HepG2 (cell line): ENCODE measurements around the gene ADAMTS12. TPM values are rescaled to one million over a fixed set of nuclear protein-coding genes. Genes with fewer than 3 reads are reported as not detected.

Experiments used
- CBFB ChIP-seq: sonication (generic); formaldehyde crosslinking; IDR thresholded peaks from 2 replicates; pipeline ENCODE4 v1.4.0; 2020; ENCODE audit warnings: missing genetic modification reagents
- HOXA7 ChIP-seq: sonication (generic); formaldehyde crosslinking; IDR thresholded peaks from 2 replicates; pipeline ENCODE4 v1.8.1; 2022; ENCODE audit warnings: mild to moderate bottlenecking, missing genetic modification reagents, moderate library complexity
- MEIS1 ChIP-seq: sonication (generic); formaldehyde crosslinking; IDR thresholded peaks from 2 replicates; pipeline ENCODE4 v1.9.0; 2021; ENCODE audit warnings: mild to moderate bottlenecking, missing genetic modification reagents, moderate library complexity, borderline replicate concordance
- MIXL1 ChIP-seq: IDR thresholded peaks from 2 replicates; pipeline ENCODE4 v1.6.1; 2016
- NFKB2 ChIP-seq: sonication (generic); formaldehyde crosslinking; IDR thresholded peaks from 2 replicates; pipeline ENCODE4 v1.4.0; 2020; ENCODE audit warnings: missing genetic modification reagents, borderline replicate concordance
- NFYC ChIP-seq: IDR thresholded peaks from 2 replicates; pipeline ENCODE4 v1.6.1; 2016; ENCODE audit warnings: missing genetic modification reagents, missing compliant biosample characterization
- PHF8 ChIP-seq: sonication (generic); formaldehyde crosslinking; IDR thresholded peaks from 2 replicates; pipeline ENCODE4 v1.5.0; 2020; ENCODE audit warnings: missing genetic modification reagents
- RBAK ChIP-seq: sonication (generic); formaldehyde crosslinking; IDR thresholded peaks from 2 replicates; pipeline ENCODE4 v1.5.1; 2020; ENCODE audit warnings: mild to moderate bottlenecking, missing genetic modification reagents
- RBFOX2 ChIP-seq: fragments of 200-400 bp; formaldehyde crosslinking; IDR thresholded peaks from 2 replicates; pipeline ENCODE4 v1.6.1; 2017; ENCODE audit warnings: low read depth, mild to moderate bottlenecking, low read length
- SMARCC2 ChIP-seq: fragments of 450-650 bp; IDR thresholded peaks from 2 replicates; pipeline ENCODE4 v1.6.1; 2017; ENCODE audit warnings: antibody characterized with exemption, mild to moderate bottlenecking
- SYNCRIP ChIP-seq: fragments of 200-400 bp; formaldehyde crosslinking; IDR thresholded peaks from 2 replicates; pipeline ENCODE4 v1.6.1; 2018; ENCODE audit warnings: mild to moderate bottlenecking, low read depth, low read length; ENCODE audit not compliant: insufficient read depth
- ZBTB20 ChIP-seq: sonication (generic); formaldehyde crosslinking; IDR thresholded peaks from 2 replicates; pipeline ENCODE4 v1.8.1; 2023; ENCODE audit warnings: missing genetic modification reagents, low read depth, mild to moderate bottlenecking, borderline replicate concordance
- ZNF562 ChIP-seq: sonication (generic); formaldehyde crosslinking; IDR thresholded peaks from 2 replicates; pipeline ENCODE4 v1.8.0; 2022; ENCODE audit warnings: missing genetic modification reagents, borderline replicate concordance
- ZNF614 ChIP-seq: IDR thresholded peaks from 2 replicates; pipeline ENCODE4 v1.6.1; 2018; ENCODE audit warnings: missing biosample characterization, missing genetic modification reagents, inconsistent platforms, borderline replicate concordance
- ZNF776 ChIP-seq: sonication (generic); formaldehyde crosslinking; IDR thresholded peaks from 2 replicates; pipeline ENCODE4 v1.4.0; 2020; ENCODE audit warnings: mild to moderate bottlenecking, missing genetic modification reagents
- polyA plus RNA-seq, 8 experiments: library from polyadenylated mRNA; depleted of rRNA in 3 of 8; stranded (reverse) in 7 of 8; unstranded in 1 of 8; fragments of >200 nt; fragmentation: Illumina TruSeq in 4 of 8; extraction: Trizol in 4 of 8; gene quantifications; 2 replicates each; pipeline versions ENCODE4 v1.2.1 to v1.2.3, GENCODE V29; 2011 to 2016; ENCODE audit warnings: low read depth in 4 of 8, missing spikeins in 1 of 8, mixed read lengths in 1 of 8; ENCODE audit not compliant: insufficient read depth in 1 of 8
- total RNA-seq, 5 experiments: library from RNA; depleted of rRNA; stranded (reverse); fragments of >200 nt; fragmentation: Illumina TruSeq; extraction: Trizol; gene quantifications; 2 replicates each; pipeline ENCODE4 v1.2.3, GENCODE V29; 2016; ENCODE audit warnings: low read depth in 1 of 5
- TF ChIP-seq, protein P1 (sequence below): sonication (generic); formaldehyde crosslinking; IDR thresholded peaks from 2 replicates; pipeline ENCODE4 v1.5.1; 2020; ENCODE audit warnings: missing genetic modification reagents, mild to moderate bottlenecking, borderline replicate concordance
- TF ChIP-seq, protein P2 (sequence below): sonication (generic); formaldehyde crosslinking; IDR thresholded peaks from 2 replicates; pipeline ENCODE4 v1.4.0; 2020; ENCODE audit warnings: low read depth, mild to moderate bottlenecking, missing genetic modification reagents
- TF ChIP-seq, protein P3 (sequence below): sonication (generic); formaldehyde crosslinking; IDR thresholded peaks from 2 replicates; pipeline ENCODE4 v1.4.0; 2020; ENCODE audit warnings: missing genetic modification reagents, borderline replicate concordance
- TF ChIP-seq, protein P4 (sequence below): sonication (generic); formaldehyde crosslinking; conservative IDR thresholded peaks from 2 replicates; pipeline ENCODE4 v1.4.0; 2020; ENCODE audit warnings: missing genetic modification reagents
- TF ChIP-seq, protein P5 (sequence below): sonication (generic); formaldehyde crosslinking; IDR thresholded peaks from 2 replicates; pipeline ENCODE4 v1.5.1; 2020; ENCODE audit warnings: mild to moderate bottlenecking, moderate library complexity, missing genetic modification reagents

Gene ADAMTS12
- total and polyA plus RNA-seq, 2 of the 13 experiments (the other 11 are each of a cell fraction or from before 2014, with no cell fraction given), result 0.03 TPM; not detected in 1

DNA sequence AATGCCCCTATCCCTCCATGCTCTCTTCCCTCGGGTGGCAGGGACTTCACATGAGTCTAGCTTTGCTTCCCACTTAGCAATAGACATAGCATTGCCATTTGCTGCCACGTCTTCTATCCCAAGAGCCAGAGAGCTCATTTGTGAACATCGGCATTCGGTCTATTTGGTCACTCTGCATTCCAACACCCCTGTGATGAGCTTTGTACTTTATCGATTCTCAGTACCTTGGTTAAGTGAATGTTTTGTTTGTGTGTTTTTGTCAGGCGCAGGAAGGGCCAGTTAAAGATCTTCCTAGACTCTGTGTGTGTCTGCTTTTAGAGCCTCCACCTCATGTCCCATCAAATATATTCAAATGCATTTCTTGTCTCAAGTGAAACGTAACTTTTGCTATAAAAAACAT is 309.4 kb downstream of the ADAMTS12 start (continued):
- TF ChIP-seq, protein P1, sequence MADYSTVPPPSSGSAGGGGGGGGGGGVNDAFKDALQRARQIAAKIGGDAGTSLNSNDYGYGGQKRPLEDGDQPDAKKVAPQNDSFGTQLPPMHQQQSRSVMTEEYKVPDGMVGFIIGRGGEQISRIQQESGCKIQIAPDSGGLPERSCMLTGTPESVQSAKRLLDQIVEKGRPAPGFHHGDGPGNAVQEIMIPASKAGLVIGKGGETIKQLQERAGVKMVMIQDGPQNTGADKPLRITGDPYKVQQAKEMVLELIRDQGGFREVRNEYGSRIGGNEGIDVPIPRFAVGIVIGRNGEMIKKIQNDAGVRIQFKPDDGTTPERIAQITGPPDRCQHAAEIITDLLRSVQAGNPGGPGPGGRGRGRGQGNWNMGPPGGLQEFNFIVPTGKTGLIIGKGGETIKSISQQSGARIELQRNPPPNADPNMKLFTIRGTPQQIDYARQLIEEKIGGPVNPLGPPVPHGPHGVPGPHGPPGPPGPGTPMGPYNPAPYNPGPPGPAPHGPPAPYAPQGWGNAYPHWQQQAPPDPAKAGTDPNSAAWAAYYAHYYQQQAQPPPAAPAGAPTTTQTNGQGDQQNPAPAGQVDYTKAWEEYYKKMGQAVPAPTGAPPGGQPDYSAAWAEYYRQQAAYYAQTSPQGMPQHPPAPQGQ (CRISPR knock-in tag), result no peak
- TF ChIP-seq, protein P2, sequence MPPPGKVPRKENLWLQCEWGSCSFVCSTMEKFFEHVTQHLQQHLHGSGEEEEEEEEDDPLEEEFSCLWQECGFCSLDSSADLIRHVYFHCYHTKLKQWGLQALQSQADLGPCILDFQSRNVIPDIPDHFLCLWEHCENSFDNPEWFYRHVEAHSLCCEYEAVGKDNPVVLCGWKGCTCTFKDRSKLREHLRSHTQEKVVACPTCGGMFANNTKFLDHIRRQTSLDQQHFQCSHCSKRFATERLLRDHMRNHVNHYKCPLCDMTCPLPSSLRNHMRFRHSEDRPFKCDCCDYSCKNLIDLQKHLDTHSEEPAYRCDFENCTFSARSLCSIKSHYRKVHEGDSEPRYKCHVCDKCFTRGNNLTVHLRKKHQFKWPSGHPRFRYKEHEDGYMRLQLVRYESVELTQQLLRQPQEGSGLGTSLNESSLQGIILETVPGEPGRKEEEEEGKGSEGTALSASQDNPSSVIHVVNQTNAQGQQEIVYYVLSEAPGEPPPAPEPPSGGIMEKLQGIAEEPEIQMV (CRISPR knock-in tag), result no peak
- TF ChIP-seq MEIS1 (CRISPR knock-in tag) (no peak), ZNF776 (no peak), ZNF562 (no peak), MIXL1 (CRISPR knock-in tag) (peak; percentile 93), RBFOX2 (no peak), NFKB2 (CRISPR knock-in tag) (no peak), PHF8 (no peak), RBAK (CRISPR knock-in tag) (no peak), NFYC (CRISPR knock-in tag) (no peak), SYNCRIP (no peak), ZNF614 (CRISPR knock-in tag) (0 out of 2 replicates have a peak, but pooled peaks have one; percentile 24), HOXA7 (CRISPR knock-in tag) (no peak), SMARCC2 (0 out of 2 replicates have a peak, but pooled peaks have one; percentile 22), ZBTB20 (CRISPR knock-in tag) (no peak), CBFB (CRISPR knock-in tag) (peak; percentile 45; the same call in 1 of the 2 replicates)
- TF ChIP-seq, protein P3, sequence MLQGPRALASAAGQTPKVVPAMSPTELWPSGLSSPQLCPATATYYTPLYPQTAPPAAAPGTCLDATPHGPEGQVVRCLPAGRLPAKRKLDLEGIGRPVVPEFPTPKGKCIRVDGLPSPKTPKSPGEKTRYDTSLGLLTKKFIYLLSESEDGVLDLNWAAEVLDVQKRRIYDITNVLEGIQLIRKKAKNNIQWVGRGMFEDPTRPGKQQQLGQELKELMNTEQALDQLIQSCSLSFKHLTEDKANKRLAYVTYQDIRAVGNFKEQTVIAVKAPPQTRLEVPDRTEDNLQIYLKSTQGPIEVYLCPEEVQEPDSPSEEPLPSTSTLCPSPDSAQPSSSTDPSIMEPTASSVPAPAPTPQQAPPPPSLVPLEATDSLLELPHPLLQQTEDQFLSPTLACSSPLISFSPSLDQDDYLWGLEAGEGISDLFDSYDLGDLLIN, result no peak
- TF ChIP-seq, protein P4, sequence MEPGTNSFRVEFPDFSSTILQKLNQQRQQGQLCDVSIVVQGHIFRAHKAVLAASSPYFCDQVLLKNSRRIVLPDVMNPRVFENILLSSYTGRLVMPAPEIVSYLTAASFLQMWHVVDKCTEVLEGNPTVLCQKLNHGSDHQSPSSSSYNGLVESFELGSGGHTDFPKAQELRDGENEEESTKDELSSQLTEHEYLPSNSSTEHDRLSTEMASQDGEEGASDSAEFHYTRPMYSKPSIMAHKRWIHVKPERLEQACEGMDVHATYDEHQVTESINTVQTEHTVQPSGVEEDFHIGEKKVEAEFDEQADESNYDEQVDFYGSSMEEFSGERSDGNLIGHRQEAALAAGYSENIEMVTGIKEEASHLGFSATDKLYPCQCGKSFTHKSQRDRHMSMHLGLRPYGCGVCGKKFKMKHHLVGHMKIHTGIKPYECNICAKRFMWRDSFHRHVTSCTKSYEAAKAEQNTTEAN (CRISPR knock-in tag), result no peak
- TF ChIP-seq, protein P5, sequence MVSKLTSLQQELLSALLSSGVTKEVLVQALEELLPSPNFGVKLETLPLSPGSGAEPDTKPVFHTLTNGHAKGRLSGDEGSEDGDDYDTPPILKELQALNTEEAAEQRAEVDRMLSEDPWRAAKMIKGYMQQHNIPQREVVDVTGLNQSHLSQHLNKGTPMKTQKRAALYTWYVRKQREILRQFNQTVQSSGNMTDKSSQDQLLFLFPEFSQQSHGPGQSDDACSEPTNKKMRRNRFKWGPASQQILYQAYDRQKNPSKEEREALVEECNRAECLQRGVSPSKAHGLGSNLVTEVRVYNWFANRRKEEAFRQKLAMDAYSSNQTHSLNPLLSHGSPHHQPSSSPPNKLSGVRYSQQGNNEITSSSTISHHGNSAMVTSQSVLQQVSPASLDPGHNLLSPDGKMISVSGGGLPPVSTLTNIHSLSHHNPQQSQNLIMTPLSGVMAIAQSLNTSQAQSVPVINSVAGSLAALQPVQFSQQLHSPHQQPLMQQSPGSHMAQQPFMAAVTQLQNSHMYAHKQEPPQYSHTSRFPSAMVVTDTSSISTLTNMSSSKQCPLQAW (CRISPR knock-in tag), result no peak
